H9 (cell line): ENCODE measurements around the gene POLA1. TPM values are rescaled to one million over a fixed set of nuclear protein-coding genes. Genes with fewer than 3 reads are reported as not detected.

Source experiments
- DNase-seq: peaks from one replicate; pipeline ENCODE4 v3.0.0-alpha.2; 2017
- H2AFZ ChIP-seq: one replicate; pipeline ENCODE4 v1.6.1; 2013; ENCODE audit warnings: mild to moderate bottlenecking, low read length, control low read depth, moderate library complexity
- H2AK5ac ChIP-seq: 2 replicates; pipeline ENCODE4 v1.6.1; 2013; ENCODE audit warnings: low read length, control low read depth, mixed read lengths; ENCODE audit not compliant: insufficient read length
- H2BK120ac ChIP-seq: one replicate; pipeline ENCODE4 v1.6.1; 2013; ENCODE audit warnings: low read depth, mild to moderate bottlenecking, low read length, control low read depth, inconsistent platforms; ENCODE audit not compliant: poor library complexity, severe bottlenecking
- H2BK12ac ChIP-seq: 2 replicates; pipeline ENCODE4 v1.6.1; 2013; ENCODE audit warnings: low read length, control low read depth, mixed read lengths, low read depth; ENCODE audit not compliant: insufficient read length
- H2BK15ac ChIP-seq: 2 replicates; pipeline ENCODE4 v1.6.1; 2013; ENCODE audit warnings: low read depth, low read length, control low read depth
- H2BK20ac ChIP-seq: one replicate; pipeline ENCODE4 v1.6.1; 2013; ENCODE audit warnings: low read depth, mild to moderate bottlenecking, low read length, control low read depth, inconsistent platforms; ENCODE audit not compliant: poor library complexity, severe bottlenecking
- H2BK5ac ChIP-seq: 2 replicates; pipeline ENCODE4 v1.6.1; 2013; ENCODE audit warnings: low read length, control low read depth, mixed read lengths; ENCODE audit not compliant: insufficient read length
- H3K14ac ChIP-seq: 2 replicates; pipeline ENCODE4 v1.6.1; 2013; ENCODE audit warnings: low read length, control low read depth; ENCODE audit not compliant: insufficient read depth
- H3K18ac ChIP-seq: 2 replicates; pipeline ENCODE4 v1.6.1; 2013; ENCODE audit warnings: low read depth, mild to moderate bottlenecking, mixed read lengths, low read length, control low read depth; ENCODE audit not compliant: insufficient read length
- H3K23ac ChIP-seq: 2 replicates; pipeline ENCODE4 v1.6.1; 2013; ENCODE audit warnings: low read length, control low read depth, mixed read lengths, low read depth; ENCODE audit not compliant: insufficient read length
- H3K23me2 ChIP-seq: 2 replicates; pipeline ENCODE4 v1.6.1; 2013; ENCODE audit warnings: low read depth, mild to moderate bottlenecking, mixed read lengths, low read length, control low read depth; ENCODE audit not compliant: insufficient read length, poor library complexity, severe bottlenecking
- H3K27ac ChIP-seq: 2 replicates; pipeline ENCODE4 v1.5.1; 2013; ENCODE audit warnings: low read length, control low read depth, mixed read lengths, low read depth; ENCODE audit not compliant: insufficient read length
- H3K27me3 ChIP-seq: 2 replicates; pipeline ENCODE4 v1.6.1; 2013; ENCODE audit warnings: low read length, control low read depth, inconsistent platforms; ENCODE audit not compliant: insufficient read depth
- H3K4ac ChIP-seq: 2 replicates; pipeline ENCODE4 v1.6.1; 2013; ENCODE audit warnings: low read depth, mild to moderate bottlenecking, control low read depth, inconsistent platforms, low read length, moderate library complexity
- H3K4me1 ChIP-seq: 2 replicates; pipeline ENCODE4 v1.6.1; 2013; ENCODE audit warnings: low read length, control low read depth, inconsistent platforms; ENCODE audit not compliant: insufficient read depth
- H3K4me2 ChIP-seq: 2 replicates; pipeline ENCODE4 v1.6.1; 2013; ENCODE audit warnings: low read length, control low read depth, mixed read lengths; ENCODE audit not compliant: insufficient read length, insufficient read depth
- H3K56ac ChIP-seq: 2 replicates; pipeline ENCODE4 v1.6.1; 2013; ENCODE audit warnings: low read depth, mild to moderate bottlenecking, mixed read lengths, low read length, control low read depth; ENCODE audit not compliant: insufficient read length
- H3K79me1 ChIP-seq: 2 replicates; pipeline ENCODE4 v1.6.1; 2013; ENCODE audit warnings: low read depth, mild to moderate bottlenecking, moderate library complexity, low read length, control low read depth, inconsistent platforms; ENCODE audit not compliant: insufficient read depth, poor library complexity, severe bottlenecking
- H3K79me2 ChIP-seq: 2 replicates; pipeline ENCODE4 v1.6.1; 2013; ENCODE audit warnings: low read length, control low read depth, inconsistent platforms; ENCODE audit not compliant: insufficient read depth
- H3K9ac ChIP-seq: 2 replicates; pipeline ENCODE4 v1.6.1; 2013; ENCODE audit warnings: low read length, control low read depth, mixed read lengths; ENCODE audit not compliant: insufficient read length; ENCODE audit errors: extremely low read depth
- H3K9me3 ChIP-seq: one replicate; pipeline ENCODE4 v1.6.1; 2013; ENCODE audit warnings: low read depth, low read length, inconsistent platforms; ENCODE audit not compliant: control insufficient read depth
- H3T11ph ChIP-seq: one replicate; pipeline ENCODE4 v1.6.1; 2013; ENCODE audit warnings: mild to moderate bottlenecking, low read length, control low read depth, inconsistent platforms
- H4K20me1 ChIP-seq: one replicate; pipeline ENCODE4 v1.6.1; 2013; ENCODE audit not compliant: control insufficient read depth, insufficient read length, insufficient read depth
- H4K5ac ChIP-seq: 2 replicates; pipeline ENCODE4 v1.6.1; 2013; ENCODE audit warnings: low read depth, mild to moderate bottlenecking, mixed read lengths, low read length, control low read depth; ENCODE audit not compliant: insufficient read length
- H4K8ac ChIP-seq: replicated peaks from 2 replicates; pipeline ENCODE4 v1.6.1; 2013; ENCODE audit warnings: low read length, control low read depth, mixed read lengths, low read depth; ENCODE audit not compliant: insufficient read length
- H4K91ac ChIP-seq: 2 replicates; pipeline ENCODE4 v1.6.1; 2013; ENCODE audit warnings: low read depth, mild to moderate bottlenecking, moderate library complexity, mixed read lengths, low read length, control low read depth; ENCODE audit not compliant: insufficient read length
- H3K27ac Mint-ChIP-seq, 3 experiments: 2 replicates in 2 of 3; 3 replicates in 1 of 3; pipeline ENCODE4 v1.8.0; 2020 to 2021; ENCODE audit warnings: mixed read lengths in 3 of 3, mild to moderate bottlenecking in 1 of 3, moderate library complexity in 1 of 3
- H3K27me3 Mint-ChIP-seq: 2 replicates; pipeline ENCODE4 v1.8.0; 2021; ENCODE audit warnings: low read depth, mild to moderate bottlenecking, moderate library complexity, mixed read lengths
- H3K36me3 Mint-ChIP-seq, 3 experiments: 2 replicates in 2 of 3; 3 replicates in 1 of 3; pipeline ENCODE4 v1.8.0; 2020 to 2021; ENCODE audit warnings: low read depth in 3 of 3, mixed read lengths in 3 of 3; ENCODE audit not compliant: insufficient read depth in 1 of 3
- H3K4me1 Mint-ChIP-seq, 2 experiments: 2 replicates each; pipeline ENCODE4 v1.8.0; 2020; ENCODE audit warnings: mixed read lengths in 2 of 2
- H3K4me3 Mint-ChIP-seq, 2 experiments: 2 replicates in 1 of 2; 3 replicates in 1 of 2; pipeline ENCODE4 v1.8.0; 2020 to 2021; ENCODE audit warnings: mild to moderate bottlenecking in 2 of 2, mixed read lengths in 2 of 2, moderate library complexity in 1 of 2
- H3K9me3 Mint-ChIP-seq, 2 experiments: 2 replicates in 1 of 2; 3 replicates in 1 of 2; pipeline ENCODE4 v1.8.0; 2020; ENCODE audit warnings: mild to moderate bottlenecking in 2 of 2, mixed read lengths in 2 of 2, moderate library complexity in 1 of 2
- CTCF ChIP-seq: fragments of 200-600 bp; sonication (generic); conservative IDR thresholded peaks from 3 replicates; pipeline ENCODE4 v1.8.0; 2021; ENCODE audit warnings: antibody characterized with exemption, mild to moderate bottlenecking
- WGBS: extraction: QIAGEN DNeasy Blood & Tissue Kit; methylation state at CpG from one replicate; pipeline ENCODE4 v1.1.7; 2013; ENCODE audit warnings: missing lambda C conversion rate, low lambda C conversion rate, mixed read lengths; ENCODE audit not compliant: insufficient read length; ENCODE audit errors: extremely low coverage; 5-methylcytosine and 5-hydroxymethylcytosine counted together
- total RNA-seq: library from RNA; stranded (reverse); gene quantifications from 2 replicates; pipeline ENCODE4 v1.2.1, GENCODE V29; 2021

The POLA1 gene
- total RNA-seq, 1 experiment from 2014 or later, result 60.2 TPM

GRCh38 chrX:25039036-25039435 lies 345.3 kb downstream of the POLA1 start:
- H3K36me3 Mint-ChIP-seq, result peaks cover 0 to 5% (median 2%) of the 10 kb centered on the region in 3 experiments; a peak in 4 of 7 replicates
- no peaks in the 10 kb centered on the region for H3K79me1 ChIP-seq
- H3K9me3 Mint-ChIP-seq, result peaks cover 3% of the 10 kb centered on the region in 2 experiments; a peak in 4 of 5 replicates

More at GRCh38 chrX:25039036-25039435, 345.3 kb downstream of the POLA1 start:
- no peak overlapping the region for H2AFZ ChIP-seq
- H3K4me2 ChIP-seq, result no peak overlapping the region
- H2BK5ac ChIP-seq, result no peak overlapping the region
- H2BK120ac ChIP-seq, result no peak overlapping the region
- no peak overlapping the region for H3K56ac ChIP-seq
- H3K4ac ChIP-seq, result no peak overlapping the region
- no peak overlapping the region for H3K23ac ChIP-seq
- no peak overlapping the region for H4K91ac ChIP-seq
- no peak overlapping the region for H2BK15ac ChIP-seq
- no peaks in the 10 kb centered on the region for H3K79me2 ChIP-seq
- H3T11ph ChIP-seq, result no peak overlapping the region
- no peaks in the 10 kb centered on the region for H3K23me2 ChIP-seq
- no peak overlapping the region for H3K18ac ChIP-seq
- no peak overlapping the region for H2AK5ac ChIP-seq
- WGBS, result no CpG with 5 or more reads among the region's 10 CpGs
- no peak overlapping the region for H3K27ac ChIP-seq
- Mint-ChIP-seq H3K4me3 (no peak overlapping the region), H3K4me1 (peaks cover 0 to 3% of the 10 kb centered on the region in 2 experiments; a peak in 1 of 4 replicates), H3K27ac (no peak overlapping the region), H3K27me3 (no peaks in the 10 kb centered on the region)
- no peak overlapping the region for H4K5ac ChIP-seq
- H2BK20ac ChIP-seq, result no peak overlapping the region
- no peak overlapping the region for H4K8ac ChIP-seq
- H3K9me3 ChIP-seq, result no peaks in the 10 kb centered on the region
- H4K20me1 ChIP-seq, result no peaks in the 10 kb centered on the region
- no peak overlapping the region for H3K14ac ChIP-seq
- no peaks in the 10 kb centered on the region for H3K27me3 ChIP-seq
- H3K4me1 ChIP-seq, result no peaks in the 10 kb centered on the region
- TF ChIP-seq CTCF, result 0 out of 3 replicates have a peak, but pooled peaks have one; percentile 0
- no peak for DNase-seq
- no peak overlapping the region for H2BK12ac ChIP-seq
- H3K9ac ChIP-seq, result no peak overlapping the region
